DND-41 (cell line): ENCODE results near the gene ITGAX.

Experiments
- ATAC-seq: fragments of 200-7000 bp; cut with Tn5 transposase; 3 replicates; pipeline ENCODE4 v1.9.1; 2021; ENCODE audit warnings: low read depth; ENCODE audit not compliant: insufficient read depth
- DNase-seq: peaks from one replicate; pipeline ENCODE4 v3.0.0-alpha.2; 2020
- H2AFZ ChIP-seq: 2 replicates; pipeline ENCODE4 v1.6.0; 2012; ENCODE audit warnings: low read depth, low read length
- H3K27ac ChIP-seq: 2 replicates; pipeline ENCODE4 v1.5.1; 2012; ENCODE audit warnings: low read length, inconsistent platforms
- H3K27me3 ChIP-seq: fragments of 200-600 bp; sonication (generic); 2 replicates; pipeline ENCODE4 v1.6.0; 2012; ENCODE audit warnings: low read length, mild to moderate bottlenecking, inconsistent platforms; ENCODE audit not compliant: insufficient read depth, poor library complexity
- H3K36me3 ChIP-seq: 2 replicates; pipeline ENCODE4 v1.5.1; 2012; ENCODE audit warnings: low read length, inconsistent platforms; ENCODE audit not compliant: insufficient read depth
- H3K4me1 ChIP-seq: 2 replicates; pipeline ENCODE4 v1.5.1; 2012; ENCODE audit warnings: mild to moderate bottlenecking, low read length; ENCODE audit not compliant: insufficient read depth
- H3K4me2 ChIP-seq: 2 replicates; pipeline ENCODE4 v1.6.0; 2012; ENCODE audit warnings: mild to moderate bottlenecking, moderate library complexity, low read length, inconsistent platforms; ENCODE audit not compliant: insufficient read depth
- H3K4me3 ChIP-seq, 2 experiments: fragments of 200-600 bp in 1 of 2; shearing (Covaris generic) in 1 of 2; 2 replicates each; pipeline ENCODE4 v1.5.1; 2012 to 2016; ENCODE audit warnings: inconsistent platforms in 2 of 2, low read length in 2 of 2, mild to moderate bottlenecking in 2 of 2, low read depth in 1 of 2, moderate library complexity in 1 of 2
- H3K79me2 ChIP-seq: 2 replicates; pipeline ENCODE4 v1.6.0; 2012; ENCODE audit warnings: low read length, inconsistent platforms; ENCODE audit not compliant: insufficient read depth
- H3K9ac ChIP-seq: 2 replicates; pipeline ENCODE4 v1.6.0; 2012; ENCODE audit warnings: low read depth, mild to moderate bottlenecking, inconsistent platforms, low read length, moderate library complexity
- H3K9me3 ChIP-seq: 2 replicates; pipeline ENCODE4 v1.5.1; 2012; ENCODE audit warnings: low read length, moderate library complexity, mild to moderate bottlenecking, inconsistent platforms; ENCODE audit not compliant: insufficient read depth, severe bottlenecking
- H4K20me1 ChIP-seq: 2 replicates; pipeline ENCODE4 v1.6.0; 2012; ENCODE audit warnings: low read length; ENCODE audit not compliant: insufficient read depth
- CTCF ChIP-seq: IDR thresholded peaks from 2 replicates; pipeline ENCODE4 v1.5.1; 2012; ENCODE audit warnings: borderline replicate concordance, low read length, moderate library complexity, mild to moderate bottlenecking; ENCODE audit not compliant: poor library complexity, severe bottlenecking; ENCODE audit errors: extremely low read depth
- EZH2 ChIP-seq: IDR thresholded peaks from 3 replicates; pipeline ENCODE4 v1.6.1; 2012; ENCODE audit warnings: borderline replicate concordance, low read depth, mild to moderate bottlenecking, moderate library complexity, low read length, inconsistent platforms; ENCODE audit not compliant: severe bottlenecking

Gene ITGAX

GRCh38 chr16:31417916-31418315, 62.9 kb downstream of the ITGAX start:
- no peaks in the 10 kb centered on the region for H3K4me1 ChIP-seq
- no peak for TF ChIP-seq CTCF
- no peak for TF ChIP-seq EZH2
- H3K27me3 ChIP-seq: no peaks in the 10 kb centered on the region
- ATAC-seq: no peak
- no peak overlapping the region for H3K27ac ChIP-seq
- H3K4me3 ChIP-seq: no peak overlapping the region
- H3K9me3 ChIP-seq: no peaks in the 10 kb centered on the region
- no peak overlapping the region for H3K4me2 ChIP-seq
- no peaks in the 10 kb centered on the region for H4K20me1 ChIP-seq
- no peaks in the 10 kb centered on the region for H3K79me2 ChIP-seq
- no peak overlapping the region for H2AFZ ChIP-seq
- H3K9ac ChIP-seq: no peak overlapping the region
- H3K36me3 ChIP-seq: no peaks in the 10 kb centered on the region
- DNase-seq: no peak

- DNase-seq (no peak), ATAC-seq (no peak)
- Histone ChIP-seq H3K9ac (no peak overlapping the region), H3K79me2 (no peaks in the 10 kb centered on the region), H3K9me3 (no peaks in the 10 kb centered on the region), H2AFZ (no peak overlapping the region), H3K27ac (no peak overlapping the region), H3K4me3 (no peak overlapping the region), H4K20me1 (no peaks in the 10 kb centered on the region), H3K4me2 (no peak overlapping the region), H3K36me3 (no peaks in the 10 kb centered on the region), H3K27me3 (no peaks in the 10 kb centered on the region), H3K4me1 (no peaks in the 10 kb centered on the region)
- TF ChIP-seq CTCF (no peak), EZH2 (no peak)
These were observed 65.1 kb downstream of the ITGAX start for GRCh38 chr16:31420037-31420436.

- no peak overlapping the region for H3K4me2 ChIP-seq
- no peak for ATAC-seq
- no peaks in the 10 kb centered on the region for H4K20me1 ChIP-seq
- DNase-seq: no peak
- no peak overlapping the region for H2AFZ ChIP-seq
- H3K36me3 ChIP-seq: no peaks in the 10 kb centered on the region
- H3K9me3 ChIP-seq: no peaks in the 10 kb centered on the region
- no peak overlapping the region for H3K9ac ChIP-seq
- H3K27me3 ChIP-seq: no peaks in the 10 kb centered on the region
- H3K79me2 ChIP-seq: no peaks in the 10 kb centered on the region
- H3K4me3 ChIP-seq: no peak overlapping the region
- H3K4me1 ChIP-seq: no peaks in the 10 kb centered on the region
- TF ChIP-seq EZH2: no peak
- TF ChIP-seq CTCF: no peak
- no peak overlapping the region for H3K27ac ChIP-seq
These were observed 66.6 kb downstream of the ITGAX start for GRCh38 chr16:31421587-31421986.

- ATAC-seq: no peak
- no peak for DNase-seq
- H4K20me1 ChIP-seq: no peaks in the 10 kb centered on the region
- H3K36me3 ChIP-seq: no peaks in the 10 kb centered on the region
- TF ChIP-seq CTCF (no peak), EZH2 (no peak)
- H3K4me3 ChIP-seq: no peak overlapping the region
- no peaks in the 10 kb centered on the region for H3K4me1 ChIP-seq
- no peak overlapping the region for H2AFZ ChIP-seq
- no peaks in the 10 kb centered on the region for H3K27me3 ChIP-seq
- no peak overlapping the region for H3K9ac ChIP-seq
- H3K79me2 ChIP-seq: no peaks in the 10 kb centered on the region
- H3K4me2 ChIP-seq: no peak overlapping the region
- no peak overlapping the region for H3K27ac ChIP-seq
- no peaks in the 10 kb centered on the region for H3K9me3 ChIP-seq
These were observed 68.3 kb downstream of the ITGAX start for GRCh38 chr16:31423241-31423640.
